ENCODE data around the gene MAP3K14. TPM values are rescaled to one million over a fixed set of nuclear protein-coding genes. Genes with fewer than 3 reads are reported as not detected.

Gene MAP3K14
- total and polyA plus RNA-seq, 10 of the 15 experiments (the other 5 are each of a cell fraction or from before 2014, with no cell fraction given), result 2.1 to 33.3 (median 19.7) TPM

DNA sequence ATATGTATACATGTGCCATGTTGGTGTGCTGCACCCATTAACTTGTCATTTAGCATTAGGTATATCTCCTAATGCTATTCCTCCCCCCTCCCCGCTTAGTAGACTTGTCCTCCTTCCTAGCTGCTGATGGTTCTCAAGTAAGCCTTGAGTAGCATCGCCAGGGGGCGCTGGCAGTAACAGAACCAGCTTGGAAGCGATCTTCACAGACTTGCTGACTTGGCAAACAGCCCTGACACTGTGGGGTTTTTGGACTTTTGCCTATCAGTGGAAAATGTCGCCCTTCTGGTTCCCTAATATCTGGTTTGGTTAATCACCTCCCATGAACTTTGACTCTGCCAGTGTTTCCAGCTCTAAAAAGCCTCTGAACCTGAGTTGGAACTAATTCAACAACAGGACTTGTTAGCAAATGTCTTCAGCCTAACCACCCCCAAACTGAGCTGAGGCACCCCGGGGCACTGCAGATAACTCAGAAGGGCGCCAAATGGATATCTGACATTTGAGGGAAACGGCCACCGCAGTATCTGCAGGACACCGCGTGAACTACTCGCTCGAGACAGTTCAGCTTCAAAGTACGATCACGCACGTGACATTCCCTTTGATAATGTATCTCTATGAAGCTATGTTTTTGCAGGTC, 39.5 kb downstream of the MAP3K14 start (continued):
- TF ChIP-seq PKNOX1 (IDR thresholded peaks at IDR 0.05) (no peak), YBX1 (IDR thresholded peaks at IDR 0.05) (no peak), KAT2A (conservative IDR thresholded peaks at IDR 0.05; ENCODE audit: control insufficient read depth, low read depth, low read length) (no peak), RUNX3 (IDR thresholded peaks at IDR 0.05; ENCODE audit: low read length) (peak; percentile 19; the same call in 1 of the 2 replicates), SPI1 (IDR thresholded peaks at IDR 0.05; ENCODE audit: borderline replicate concordance, insufficient read depth, low read depth, low read length) (no peak), RB1 (IDR thresholded peaks at IDR 0.05; ENCODE audit: borderline replicate concordance) (no peak), IRF4 (IDR thresholded peaks at IDR 0.05; ENCODE audit: low read depth, low read length) (0 out of 2 replicates have a peak, but pooled peaks have one; percentile 34), MLLT1 (IDR thresholded peaks at IDR 0.05) (no peak), ZNF622 (IDR thresholded peaks at IDR 0.05) (no peak), SP1 (IDR thresholded peaks at IDR 0.05; ENCODE audit: low read depth, low read length) (no peak), NR2F1 (conservative IDR thresholded peaks at IDR 0.05) (peak; percentile 27; the same call in 1 of the 2 replicates), ETV6 (conservative IDR thresholded peaks at IDR 0.05 in 1 of 2, IDR thresholded peaks at IDR 0.05 in 1 of 2; ENCODE audit: borderline replicate concordance in 1 of 2, low read depth in 1 of 2) (no peak), BCL3 (IDR thresholded peaks at IDR 0.05; ENCODE audit: borderline replicate concordance, insufficient read depth, low read depth, low read length, poor library complexity, severe bottlenecking) (no peak), EED (IDR thresholded peaks at IDR 0.05; ENCODE audit: low read depth) (0 out of 2 replicates have a peak, but pooled peaks have one; percentile 20), IRF3 (IDR thresholded peaks at IDR 0.05) (no peak), SIX5 (IDR thresholded peaks at IDR 0.05; ENCODE audit: low read depth, low read length, severe bottlenecking) (no peak)
- TF ChIP-seq, protein P1, sequence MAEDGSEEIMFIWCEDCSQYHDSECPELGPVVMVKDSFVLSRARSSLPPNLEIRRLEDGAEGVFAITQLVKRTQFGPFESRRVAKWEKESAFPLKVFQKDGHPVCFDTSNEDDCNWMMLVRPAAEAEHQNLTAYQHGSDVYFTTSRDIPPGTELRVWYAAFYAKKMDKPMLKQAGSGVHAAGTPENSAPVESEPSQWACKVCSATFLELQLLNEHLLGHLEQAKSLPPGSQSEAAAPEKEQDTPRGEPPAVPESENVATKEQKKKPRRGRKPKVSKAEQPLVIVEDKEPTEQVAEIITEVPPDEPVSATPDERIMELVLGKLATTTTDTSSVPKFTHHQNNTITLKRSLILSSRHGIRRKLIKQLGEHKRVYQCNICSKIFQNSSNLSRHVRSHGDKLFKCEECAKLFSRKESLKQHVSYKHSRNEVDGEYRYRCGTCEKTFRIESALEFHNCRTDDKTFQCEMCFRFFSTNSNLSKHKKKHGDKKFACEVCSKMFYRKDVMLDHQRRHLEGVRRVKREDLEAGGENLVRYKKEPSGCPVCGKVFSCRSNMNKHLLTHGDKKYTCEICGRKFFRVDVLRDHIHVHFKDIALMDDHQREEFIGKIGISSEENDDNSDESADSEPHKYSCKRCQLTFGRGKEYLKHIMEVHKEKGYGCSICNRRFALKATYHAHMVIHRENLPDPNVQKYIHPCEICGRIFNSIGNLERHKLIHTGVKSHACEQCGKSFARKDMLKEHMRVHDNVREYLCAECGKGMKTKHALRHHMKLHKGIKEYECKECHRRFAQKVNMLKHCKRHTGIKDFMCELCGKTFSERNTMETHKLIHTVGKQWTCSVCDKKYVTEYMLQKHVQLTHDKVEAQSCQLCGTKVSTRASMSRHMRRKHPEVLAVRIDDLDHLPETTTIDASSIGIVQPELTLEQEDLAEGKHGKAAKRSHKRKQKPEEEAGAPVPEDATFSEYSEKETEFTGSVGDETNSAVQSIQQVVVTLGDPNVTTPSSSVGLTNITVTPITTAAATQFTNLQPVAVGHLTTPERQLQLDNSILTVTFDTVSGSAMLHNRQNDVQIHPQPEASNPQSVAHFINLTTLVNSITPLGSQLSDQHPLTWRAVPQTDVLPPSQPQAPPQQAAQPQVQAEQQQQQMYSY (CRISPR knock-in tag; IDR thresholded peaks at IDR 0.05), result no peak
- TF ChIP-seq, protein P2, sequence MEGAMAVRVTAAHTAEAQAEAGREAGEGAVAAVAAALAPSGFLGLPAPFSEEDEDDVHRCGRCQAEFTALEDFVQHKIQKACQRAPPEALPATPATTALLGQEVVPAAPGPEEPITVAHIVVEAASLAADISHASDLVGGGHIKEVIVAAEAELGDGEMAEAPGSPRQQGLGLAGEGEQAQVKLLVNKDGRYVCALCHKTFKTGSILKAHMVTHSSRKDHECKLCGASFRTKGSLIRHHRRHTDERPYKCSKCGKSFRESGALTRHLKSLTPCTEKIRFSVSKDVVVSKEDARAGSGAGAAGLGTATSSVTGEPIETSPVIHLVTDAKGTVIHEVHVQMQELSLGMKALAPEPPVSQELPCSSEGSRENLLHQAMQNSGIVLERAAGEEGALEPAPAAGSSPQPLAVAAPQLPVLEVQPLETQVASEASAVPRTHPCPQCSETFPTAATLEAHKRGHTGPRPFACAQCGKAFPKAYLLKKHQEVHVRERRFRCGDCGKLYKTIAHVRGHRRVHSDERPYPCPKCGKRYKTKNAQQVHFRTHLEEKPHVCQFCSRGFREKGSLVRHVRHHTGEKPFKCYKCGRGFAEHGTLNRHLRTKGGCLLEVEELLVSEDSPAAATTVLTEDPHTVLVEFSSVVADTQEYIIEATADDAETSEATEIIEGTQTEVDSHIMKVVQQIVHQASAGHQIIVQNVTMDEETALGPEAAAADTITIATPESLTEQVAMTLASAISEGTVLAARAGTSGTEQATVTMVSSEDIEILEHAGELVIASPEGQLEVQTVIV (IDR thresholded peaks at IDR 0.05; ENCODE audit: borderline replicate concordance, partially characterized antibody), result no peak

Measured in GM12878 (cell line).